H9 (cell line): Measurements from ENCODE around the gene CELA2A. TPM values are rescaled to one million over a fixed set of nuclear protein-coding genes. Genes with fewer than 3 reads are reported as not detected.
"Not testable (repeated sequence)": the region's sequence is repeated elsewhere in the genome, so short reads cannot be mapped to it uniquely, and the experiment has no call there.

ENCODE experiments used
- DNase-seq: peaks from one replicate; pipeline ENCODE4 v3.0.0-alpha.2; 2017
- H2AFZ ChIP-seq: one replicate; pipeline ENCODE4 v1.6.1; 2013; ENCODE audit warnings: mild to moderate bottlenecking, low read length, control low read depth, moderate library complexity
- H2AK5ac ChIP-seq: 2 replicates; pipeline ENCODE4 v1.6.1; 2013; ENCODE audit warnings: low read length, control low read depth, mixed read lengths; ENCODE audit not compliant: insufficient read length
- H2BK120ac ChIP-seq: one replicate; pipeline ENCODE4 v1.6.1; 2013; ENCODE audit warnings: low read depth, mild to moderate bottlenecking, low read length, control low read depth, inconsistent platforms; ENCODE audit not compliant: poor library complexity, severe bottlenecking
- H2BK12ac ChIP-seq: 2 replicates; pipeline ENCODE4 v1.6.1; 2013; ENCODE audit warnings: low read length, control low read depth, mixed read lengths, low read depth; ENCODE audit not compliant: insufficient read length
- H2BK15ac ChIP-seq: 2 replicates; pipeline ENCODE4 v1.6.1; 2013; ENCODE audit warnings: low read depth, low read length, control low read depth
- H2BK20ac ChIP-seq: one replicate; pipeline ENCODE4 v1.6.1; 2013; ENCODE audit warnings: low read depth, mild to moderate bottlenecking, low read length, control low read depth, inconsistent platforms; ENCODE audit not compliant: poor library complexity, severe bottlenecking
- H2BK5ac ChIP-seq: 2 replicates; pipeline ENCODE4 v1.6.1; 2013; ENCODE audit warnings: low read length, control low read depth, mixed read lengths; ENCODE audit not compliant: insufficient read length
- H3K14ac ChIP-seq: 2 replicates; pipeline ENCODE4 v1.6.1; 2013; ENCODE audit warnings: low read length, control low read depth; ENCODE audit not compliant: insufficient read depth
- H3K18ac ChIP-seq: 2 replicates; pipeline ENCODE4 v1.6.1; 2013; ENCODE audit warnings: low read depth, mild to moderate bottlenecking, mixed read lengths, low read length, control low read depth; ENCODE audit not compliant: insufficient read length
- H3K23ac ChIP-seq: 2 replicates; pipeline ENCODE4 v1.6.1; 2013; ENCODE audit warnings: low read length, control low read depth, mixed read lengths, low read depth; ENCODE audit not compliant: insufficient read length
- H3K23me2 ChIP-seq: 2 replicates; pipeline ENCODE4 v1.6.1; 2013; ENCODE audit warnings: low read depth, mild to moderate bottlenecking, mixed read lengths, low read length, control low read depth; ENCODE audit not compliant: insufficient read length, poor library complexity, severe bottlenecking
- H3K27ac ChIP-seq: 2 replicates; pipeline ENCODE4 v1.5.1; 2013; ENCODE audit warnings: low read length, control low read depth, mixed read lengths, low read depth; ENCODE audit not compliant: insufficient read length
- H3K27me3 ChIP-seq: 2 replicates; pipeline ENCODE4 v1.6.1; 2013; ENCODE audit warnings: low read length, control low read depth, inconsistent platforms; ENCODE audit not compliant: insufficient read depth
- H3K4ac ChIP-seq: 2 replicates; pipeline ENCODE4 v1.6.1; 2013; ENCODE audit warnings: low read depth, mild to moderate bottlenecking, control low read depth, inconsistent platforms, low read length, moderate library complexity
- H3K4me1 ChIP-seq: 2 replicates; pipeline ENCODE4 v1.6.1; 2013; ENCODE audit warnings: low read length, control low read depth, inconsistent platforms; ENCODE audit not compliant: insufficient read depth
- H3K4me2 ChIP-seq: 2 replicates; pipeline ENCODE4 v1.6.1; 2013; ENCODE audit warnings: low read length, control low read depth, mixed read lengths; ENCODE audit not compliant: insufficient read length, insufficient read depth
- H3K56ac ChIP-seq: 2 replicates; pipeline ENCODE4 v1.6.1; 2013; ENCODE audit warnings: low read depth, mild to moderate bottlenecking, mixed read lengths, low read length, control low read depth; ENCODE audit not compliant: insufficient read length
- H3K79me1 ChIP-seq: 2 replicates; pipeline ENCODE4 v1.6.1; 2013; ENCODE audit warnings: low read depth, mild to moderate bottlenecking, moderate library complexity, low read length, control low read depth, inconsistent platforms; ENCODE audit not compliant: insufficient read depth, poor library complexity, severe bottlenecking
- H3K79me2 ChIP-seq: 2 replicates; pipeline ENCODE4 v1.6.1; 2013; ENCODE audit warnings: low read length, control low read depth, inconsistent platforms; ENCODE audit not compliant: insufficient read depth
- H3K9ac ChIP-seq: 2 replicates; pipeline ENCODE4 v1.6.1; 2013; ENCODE audit warnings: low read length, control low read depth, mixed read lengths; ENCODE audit not compliant: insufficient read length; ENCODE audit errors: extremely low read depth
- H3K9me3 ChIP-seq: one replicate; pipeline ENCODE4 v1.6.1; 2013; ENCODE audit warnings: low read depth, low read length, inconsistent platforms; ENCODE audit not compliant: control insufficient read depth
- H3T11ph ChIP-seq: one replicate; pipeline ENCODE4 v1.6.1; 2013; ENCODE audit warnings: mild to moderate bottlenecking, low read length, control low read depth, inconsistent platforms
- H4K20me1 ChIP-seq: one replicate; pipeline ENCODE4 v1.6.1; 2013; ENCODE audit not compliant: control insufficient read depth, insufficient read length, insufficient read depth
- H4K5ac ChIP-seq: 2 replicates; pipeline ENCODE4 v1.6.1; 2013; ENCODE audit warnings: low read depth, mild to moderate bottlenecking, mixed read lengths, low read length, control low read depth; ENCODE audit not compliant: insufficient read length
- H4K8ac ChIP-seq: replicated peaks from 2 replicates; pipeline ENCODE4 v1.6.1; 2013; ENCODE audit warnings: low read length, control low read depth, mixed read lengths, low read depth; ENCODE audit not compliant: insufficient read length
- H4K91ac ChIP-seq: 2 replicates; pipeline ENCODE4 v1.6.1; 2013; ENCODE audit warnings: low read depth, mild to moderate bottlenecking, moderate library complexity, mixed read lengths, low read length, control low read depth; ENCODE audit not compliant: insufficient read length
- H3K27ac Mint-ChIP-seq, 3 experiments: 2 replicates in 2 of 3; 3 replicates in 1 of 3; pipeline ENCODE4 v1.8.0; 2020 to 2021; ENCODE audit warnings: mixed read lengths in 3 of 3, mild to moderate bottlenecking in 1 of 3, moderate library complexity in 1 of 3
- H3K27me3 Mint-ChIP-seq: 2 replicates; pipeline ENCODE4 v1.8.0; 2021; ENCODE audit warnings: low read depth, mild to moderate bottlenecking, moderate library complexity, mixed read lengths
- H3K36me3 Mint-ChIP-seq, 3 experiments: 2 replicates in 2 of 3; 3 replicates in 1 of 3; pipeline ENCODE4 v1.8.0; 2020 to 2021; ENCODE audit warnings: low read depth in 3 of 3, mixed read lengths in 3 of 3; ENCODE audit not compliant: insufficient read depth in 1 of 3
- H3K4me1 Mint-ChIP-seq, 2 experiments: 2 replicates each; pipeline ENCODE4 v1.8.0; 2020; ENCODE audit warnings: mixed read lengths in 2 of 2
- H3K4me3 Mint-ChIP-seq, 2 experiments: 2 replicates in 1 of 2; 3 replicates in 1 of 2; pipeline ENCODE4 v1.8.0; 2020 to 2021; ENCODE audit warnings: mild to moderate bottlenecking in 2 of 2, mixed read lengths in 2 of 2, moderate library complexity in 1 of 2
- H3K9me3 Mint-ChIP-seq, 2 experiments: 2 replicates in 1 of 2; 3 replicates in 1 of 2; pipeline ENCODE4 v1.8.0; 2020; ENCODE audit warnings: mild to moderate bottlenecking in 2 of 2, mixed read lengths in 2 of 2, moderate library complexity in 1 of 2
- WGBS: extraction: QIAGEN DNeasy Blood & Tissue Kit; methylation state at CpG from one replicate; pipeline ENCODE4 v1.1.7; 2013; ENCODE audit warnings: missing lambda C conversion rate, low lambda C conversion rate, mixed read lengths; ENCODE audit not compliant: insufficient read length; ENCODE audit errors: extremely low coverage; 5-methylcytosine and 5-hydroxymethylcytosine counted together
- total RNA-seq: library from RNA; stranded (reverse); gene quantifications from 2 replicates; pipeline ENCODE4 v1.2.1, GENCODE V29; 2021

CELA2A gene
- total RNA-seq, 1 experiment from 2014 or later = not detected

DNA sequence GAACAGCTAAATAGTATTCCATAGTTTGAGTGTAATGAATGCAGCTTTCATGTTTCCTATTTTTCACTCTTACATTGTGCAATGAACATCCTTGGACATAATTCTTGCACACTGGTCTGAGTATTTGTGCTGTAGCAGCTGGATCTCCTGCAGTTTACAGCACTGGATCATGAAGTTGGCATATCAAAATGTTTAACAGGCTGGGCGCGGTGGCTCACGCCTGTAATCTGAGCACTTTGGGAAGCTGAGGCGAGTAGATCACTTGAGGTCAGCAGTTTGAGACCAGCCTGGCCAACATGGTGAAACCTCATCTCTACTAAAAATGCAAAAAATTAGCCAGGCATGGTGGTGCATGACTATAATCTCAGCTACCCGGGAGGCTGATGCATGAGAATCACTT lies 14.5 kb downstream of the CELA2A start:
- not testable (repeated sequence) for H3K9me3 ChIP-seq, H3K56ac ChIP-seq, H3K14ac ChIP-seq, H2BK120ac ChIP-seq, H3K23ac ChIP-seq, H2BK5ac ChIP-seq, H4K8ac ChIP-seq, H3K23me2 ChIP-seq, H2BK15ac ChIP-seq, H3K9me3 Mint-ChIP-seq, H3T11ph ChIP-seq, H3K4ac ChIP-seq, H3K4me2 ChIP-seq, DNase-seq, H3K4me3 Mint-ChIP-seq, H2BK20ac ChIP-seq, H3K18ac ChIP-seq, H2AK5ac ChIP-seq, H4K91ac ChIP-seq, H3K79me1 ChIP-seq, H3K4me1 ChIP-seq, H3K4me1 Mint-ChIP-seq, H3K79me2 ChIP-seq, H3K36me3 Mint-ChIP-seq, H4K5ac ChIP-seq, H2AFZ ChIP-seq, H4K20me1 ChIP-seq, H3K27me3 Mint-ChIP-seq, H3K27ac ChIP-seq, H3K27me3 ChIP-seq, H3K27ac Mint-ChIP-seq, H2BK12ac ChIP-seq, H3K9ac ChIP-seq
- WGBS = no CpG with 5 or more reads among the region's 5 CpGs

DNA sequence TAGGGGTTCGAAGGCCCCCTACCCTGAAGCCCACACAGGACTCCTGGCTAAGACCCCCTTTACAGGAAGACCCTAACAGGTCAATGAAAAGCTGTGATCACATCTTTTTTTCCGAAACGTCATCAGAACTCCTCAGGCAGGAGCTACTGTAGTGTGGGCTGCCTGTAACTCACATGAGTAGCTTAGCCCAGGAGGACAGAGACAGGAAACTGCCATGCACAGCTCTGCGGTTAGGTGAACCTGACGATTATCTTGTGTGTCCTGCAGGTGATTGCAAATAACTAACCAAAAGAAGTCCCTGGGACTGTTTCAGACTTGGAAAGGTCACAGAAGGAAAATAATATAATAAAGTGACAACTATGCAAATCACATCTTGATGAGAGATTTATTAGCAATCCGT lies 15.2 kb downstream of the CELA2A start:
- H2BK12ac ChIP-seq, H2BK15ac ChIP-seq, H3K79me2 ChIP-seq, H3K9ac ChIP-seq, DNase-seq, H4K5ac ChIP-seq, H2BK120ac ChIP-seq, H3K4me3 Mint-ChIP-seq, H3K9me3 ChIP-seq, H3K27me3 ChIP-seq, H3T11ph ChIP-seq, H2AFZ ChIP-seq, H2BK20ac ChIP-seq, H3K4me1 ChIP-seq, H3K9me3 Mint-ChIP-seq, H3K23ac ChIP-seq, H3K23me2 ChIP-seq, H3K4me1 Mint-ChIP-seq, H3K36me3 Mint-ChIP-seq, H3K79me1 ChIP-seq, H4K8ac ChIP-seq, H4K91ac ChIP-seq, H3K4ac ChIP-seq, H3K27me3 Mint-ChIP-seq, H2BK5ac ChIP-seq, H3K56ac ChIP-seq, H3K27ac Mint-ChIP-seq, H3K27ac ChIP-seq, H3K14ac ChIP-seq, H2AK5ac ChIP-seq, H4K20me1 ChIP-seq, H3K4me2 ChIP-seq, H3K18ac ChIP-seq: not testable (repeated sequence)
- no CpG with 5 or more reads among the region's 6 CpGs for WGBS
